Measurements from ENCODE around the gene ACTRT2.

Gene ACTRT2

DNA sequence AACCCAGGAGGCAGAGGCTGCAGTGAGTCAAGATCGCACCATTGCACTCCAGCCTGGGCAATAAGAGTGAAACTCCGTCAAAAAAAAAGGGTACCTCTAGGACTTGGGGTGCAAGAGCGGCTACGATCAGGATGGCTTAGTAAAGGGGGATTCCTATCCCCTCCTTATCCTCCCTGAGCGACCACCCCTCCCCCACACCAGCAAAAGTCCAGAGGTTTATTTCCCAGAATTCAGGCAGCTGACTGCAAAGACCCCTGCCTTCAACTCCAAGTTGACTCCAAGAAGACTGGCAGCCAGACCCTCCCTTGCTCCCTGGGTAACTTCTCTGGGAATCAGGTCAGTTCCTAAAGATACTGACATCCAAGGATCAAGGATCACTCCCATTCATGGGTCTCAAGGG lies 35.4 kb downstream of the ACTRT2 start:
- no peak for DNase-seq

DNA sequence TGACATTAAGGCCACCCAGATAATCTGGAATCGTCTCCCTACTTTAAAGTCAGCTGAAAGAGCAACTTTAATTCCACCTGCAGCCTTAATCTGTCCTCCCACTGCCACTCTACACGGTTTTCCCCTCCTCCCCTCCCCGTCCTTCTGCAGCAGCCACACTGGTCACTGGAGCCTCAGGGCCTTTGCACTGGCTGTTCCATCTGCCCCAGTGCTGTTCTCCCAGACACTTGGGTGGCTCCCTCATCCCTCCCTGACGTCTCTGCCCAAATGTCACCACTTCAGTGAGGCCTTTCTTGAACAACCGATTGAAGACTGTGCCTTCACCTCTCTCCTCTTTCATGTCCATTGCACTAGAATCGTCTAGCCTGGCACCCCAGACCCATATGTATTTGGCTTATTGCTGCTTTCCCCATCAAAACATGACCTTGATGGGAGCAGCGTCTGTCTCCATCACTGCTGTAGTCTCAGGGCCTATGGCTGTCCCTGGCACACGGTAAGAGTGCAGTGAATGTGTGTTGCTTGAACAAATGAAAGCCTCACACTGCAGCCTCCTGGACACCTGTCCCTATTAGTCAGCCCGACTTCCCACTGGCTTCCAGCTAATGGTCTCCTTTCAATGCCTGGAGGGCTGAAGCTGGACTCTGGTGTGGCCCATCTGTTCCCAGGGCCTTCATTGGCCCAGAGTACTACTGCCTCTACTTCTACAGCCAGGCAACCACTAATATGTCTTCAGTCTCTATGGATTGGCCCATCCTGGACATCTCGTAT lies 37.2 kb downstream of the ACTRT2 start:
- DNase-seq: no peak

DNA sequence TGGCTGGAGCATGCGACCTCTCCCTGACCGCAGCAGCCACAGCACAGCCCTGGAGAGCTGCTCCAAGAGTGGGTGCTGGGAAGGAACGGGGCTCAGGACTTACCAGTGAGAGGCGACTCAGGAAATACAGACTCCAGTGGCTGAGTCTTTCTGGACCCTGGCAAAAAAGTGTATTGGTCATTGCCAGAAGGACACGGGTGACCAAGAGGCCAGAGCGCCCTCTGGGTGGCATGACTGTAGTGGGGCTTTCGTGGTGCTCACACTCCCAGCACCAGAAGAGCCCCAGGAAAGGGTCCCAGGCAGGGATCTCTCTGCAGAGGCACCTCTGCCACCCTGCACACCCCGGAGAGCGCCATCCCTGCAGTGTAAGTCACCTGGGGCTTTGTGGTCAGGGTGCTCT lies 38.9 kb downstream of the ACTRT2 start:
- DNase-seq: no peak

DNA sequence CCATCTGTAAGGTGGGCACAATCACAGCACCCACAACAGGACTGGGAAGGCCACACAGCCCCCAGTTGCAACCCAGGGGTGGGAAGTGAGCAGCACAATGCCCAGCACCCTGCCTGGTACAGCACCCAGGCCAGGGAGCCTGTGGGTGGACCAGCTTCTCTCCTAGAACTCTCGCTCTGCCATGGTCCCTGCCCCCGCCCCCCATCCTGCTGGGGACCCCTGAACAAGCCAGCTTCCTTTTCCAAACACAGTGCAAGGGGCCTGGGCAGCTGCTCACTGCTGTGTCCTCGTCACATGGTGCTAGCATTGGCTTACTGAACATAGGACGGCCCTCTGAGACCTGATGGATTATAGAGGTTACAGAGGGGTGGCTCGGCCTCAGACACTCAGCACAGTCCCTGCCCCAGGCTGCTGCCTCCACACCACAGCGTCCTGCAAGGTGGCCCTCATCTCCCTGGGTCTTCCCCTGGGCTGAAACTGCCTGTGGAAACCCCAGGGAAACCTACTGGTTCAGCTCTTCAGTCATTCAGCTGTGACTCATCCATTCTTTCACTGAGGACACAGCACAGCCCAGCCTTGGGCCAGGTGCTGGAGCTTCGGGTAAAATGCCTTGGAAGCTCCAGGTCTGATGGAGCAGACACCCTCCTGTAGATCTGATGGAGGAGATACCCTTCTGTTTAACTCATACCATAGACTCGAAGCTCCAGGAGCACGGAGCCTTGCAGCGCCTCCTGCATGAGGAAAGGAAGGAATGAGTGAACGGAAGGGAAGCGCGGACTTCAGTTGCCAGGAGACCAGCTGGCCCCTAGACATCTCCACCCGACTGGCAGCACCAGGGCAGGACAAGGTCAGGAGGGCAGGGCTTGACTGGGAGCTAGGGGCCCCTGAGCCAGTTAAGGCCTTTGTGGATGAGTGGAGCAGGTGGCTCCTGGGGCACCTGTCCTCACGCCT lies 39.6 kb downstream of the ACTRT2 start:
- no peak for DNase-seq

DNA sequence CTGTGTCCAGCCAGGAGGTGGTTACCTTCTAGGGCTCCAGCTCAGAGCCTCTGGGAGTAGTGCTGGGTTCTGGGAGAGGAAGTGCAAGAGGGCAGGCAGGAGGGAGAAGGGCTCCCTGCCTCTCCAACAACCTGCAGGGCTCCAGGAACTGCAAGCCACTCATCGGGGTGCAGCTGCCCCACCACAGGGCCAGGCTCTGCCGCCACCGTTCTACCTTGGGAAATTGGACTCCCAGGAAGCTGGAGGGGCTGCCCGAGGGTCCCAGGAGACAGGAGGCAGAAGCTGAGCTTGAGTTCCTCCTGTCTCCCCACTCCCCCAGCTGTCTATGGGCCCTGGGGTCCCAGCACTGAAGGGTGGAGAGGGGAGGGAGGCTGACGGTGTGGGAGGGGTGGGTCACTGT lies 40.3 kb downstream of the ACTRT2 start:
- DNase-seq: no peak

DNA sequence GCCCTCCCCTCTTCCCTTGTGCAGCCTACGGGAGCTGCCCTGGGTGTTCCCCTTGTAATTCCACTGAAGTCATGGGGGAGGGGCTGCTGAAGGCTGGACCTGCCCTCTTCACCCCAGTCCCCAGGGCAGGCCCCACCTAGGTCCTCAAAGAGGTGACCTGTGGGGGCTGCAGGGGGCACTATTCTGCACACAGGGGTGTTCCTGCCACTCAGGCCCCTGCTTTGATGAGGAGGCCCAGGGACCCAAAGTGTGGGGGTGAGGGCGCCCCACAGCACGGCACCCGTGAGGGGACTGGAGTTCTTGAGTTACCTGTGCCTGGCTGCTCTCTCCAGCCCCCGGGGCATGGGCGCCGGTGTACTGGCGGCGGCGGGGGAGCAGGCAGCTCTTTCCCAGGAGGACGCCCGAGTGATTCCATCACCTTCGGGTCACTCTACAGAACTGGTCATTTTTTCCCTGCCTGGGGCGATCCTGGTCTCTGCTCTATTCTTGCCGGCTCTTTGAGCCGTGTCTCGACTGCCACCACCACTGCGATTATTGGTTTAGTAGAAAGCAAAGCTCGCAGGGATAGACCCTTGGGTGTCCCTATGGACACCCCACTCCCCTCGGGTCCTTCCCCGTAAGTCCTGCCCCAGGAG lies 40.8 kb downstream of the ACTRT2 start:
- no peak for DNase-seq

DNA sequence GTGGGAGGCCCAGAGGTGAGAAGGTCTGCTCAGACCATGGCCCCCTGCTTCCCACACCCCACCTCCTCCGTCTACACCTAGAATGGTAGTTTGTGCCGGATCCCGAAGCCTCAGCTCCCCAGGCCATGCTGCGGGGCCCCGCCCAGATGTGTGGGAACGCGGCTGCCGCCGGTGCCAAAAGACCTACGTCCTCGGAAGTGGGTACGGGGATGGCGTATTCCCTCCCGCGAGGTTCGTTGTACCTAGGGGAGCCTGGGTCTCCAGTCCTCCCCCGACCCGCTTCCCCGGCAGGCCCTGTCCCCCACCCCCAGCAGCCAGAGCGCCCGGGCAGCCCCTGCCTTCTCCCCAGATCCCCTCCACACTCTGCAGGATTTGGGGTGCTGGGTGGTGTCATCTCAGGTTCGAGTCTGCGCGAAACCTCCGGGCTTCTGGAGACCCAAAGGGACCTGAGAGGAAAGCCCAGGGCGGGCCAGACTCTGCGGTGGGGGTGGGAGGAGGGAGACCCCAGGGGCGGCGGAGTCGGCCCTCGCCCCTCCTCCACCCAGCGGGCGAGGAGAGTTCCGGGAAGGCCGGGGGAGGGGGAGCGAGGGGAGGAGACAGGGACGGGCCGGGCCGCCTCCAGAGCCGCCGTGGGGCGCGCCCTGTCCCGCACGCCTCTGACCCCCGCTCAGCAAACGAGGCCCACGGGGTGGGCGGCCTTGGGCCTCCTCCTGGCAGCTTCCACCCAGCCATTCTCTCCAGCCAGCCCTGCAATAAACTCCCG lies 41.5 kb downstream of the ACTRT2 start:
- DNase-seq: no peak

DNA sequence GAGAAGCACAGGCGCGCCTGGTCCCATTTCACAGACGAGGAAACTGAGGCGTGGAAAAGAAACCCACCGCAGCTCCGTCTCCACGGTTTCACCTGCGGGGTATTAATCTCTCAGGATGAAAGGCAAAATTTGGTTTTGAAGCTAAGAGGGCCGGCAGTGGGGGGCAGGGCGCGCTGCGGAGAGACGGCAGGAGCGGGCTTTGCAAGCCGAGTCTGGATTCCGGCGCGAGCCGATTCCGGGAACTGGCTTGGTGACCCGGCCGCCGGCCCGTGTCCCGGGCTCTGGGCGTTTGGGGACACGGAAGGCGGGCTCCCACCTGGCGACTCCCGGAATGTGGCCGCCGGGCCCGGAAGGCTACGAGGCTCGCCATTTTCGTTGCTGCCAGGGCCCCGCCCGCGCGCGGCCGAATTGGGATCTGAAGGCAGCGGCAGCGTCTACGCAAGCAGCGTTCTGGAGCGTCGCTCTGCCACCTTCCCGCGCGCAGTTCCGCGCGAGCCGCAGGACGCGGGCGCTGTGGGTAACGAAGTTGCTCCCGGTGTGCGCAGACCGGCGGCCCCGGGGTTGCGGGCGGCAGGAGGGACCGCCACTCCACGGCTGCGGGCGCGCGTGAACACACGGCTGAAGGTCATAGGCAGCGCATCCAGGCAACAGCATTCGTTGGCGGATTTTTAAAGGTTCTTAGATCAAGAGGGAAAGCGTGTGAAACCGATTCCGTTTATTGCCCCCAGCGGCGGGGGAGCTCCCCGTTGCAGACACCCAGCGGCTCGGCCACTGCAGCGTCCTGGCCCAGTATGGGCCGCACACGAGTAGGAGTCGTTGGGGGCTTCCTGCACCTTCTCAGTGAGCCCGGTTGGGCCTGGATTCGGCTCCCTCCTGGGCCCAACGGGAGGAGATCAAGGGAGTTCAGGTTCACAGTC lies 42.4 kb downstream of the ACTRT2 start:
- DNase-seq: no peak

DNA sequence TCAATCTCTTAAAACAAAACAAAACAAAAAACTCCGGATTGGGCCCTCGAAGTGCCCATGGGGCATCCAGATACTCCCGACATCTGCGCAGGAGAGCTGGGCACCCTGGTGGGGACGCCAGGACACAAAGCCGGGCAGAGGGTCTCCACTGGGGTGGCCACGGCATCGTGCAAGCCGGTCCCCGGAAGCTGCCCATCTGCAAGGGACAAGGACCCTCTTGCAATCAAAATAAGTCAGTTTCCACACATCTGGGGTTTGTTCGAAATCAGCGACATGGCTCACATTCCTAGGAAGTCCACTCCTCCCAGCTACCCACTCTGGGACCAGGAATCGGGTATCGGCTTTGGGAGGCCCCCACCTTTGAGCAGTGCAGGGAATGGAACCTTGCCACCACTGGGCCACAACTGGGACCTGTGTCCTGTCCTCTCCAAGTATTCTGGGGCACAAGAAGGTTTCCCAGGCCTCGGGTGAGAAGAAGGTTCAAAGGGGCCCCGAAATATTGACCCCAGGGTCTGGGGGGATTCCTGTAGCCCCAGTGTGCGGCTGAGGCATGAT lies 43.1 kb downstream of the ACTRT2 start:
- no peak for DNase-seq

DNA sequence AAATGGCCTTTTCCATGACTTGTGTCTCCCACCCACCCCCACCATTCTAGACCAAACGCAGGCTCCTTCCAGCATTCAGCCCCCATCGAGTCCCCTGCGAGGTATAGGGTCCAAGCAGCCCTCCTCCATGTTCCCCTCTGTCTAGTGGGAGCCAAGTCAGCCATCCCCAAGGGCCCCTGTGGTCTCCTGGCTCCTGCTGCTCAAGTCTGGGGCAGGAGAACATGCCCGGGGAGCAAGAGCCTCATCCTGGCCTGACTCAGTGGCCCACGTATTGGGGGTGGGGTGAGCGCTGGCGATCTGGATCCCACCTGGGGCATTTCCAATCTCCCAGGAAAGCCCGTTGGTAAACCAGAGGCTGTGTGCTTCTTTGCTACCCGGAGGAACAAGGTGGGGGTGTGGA lies 43.6 kb downstream of the ACTRT2 start:
- DNase-seq: no peak

DNA sequence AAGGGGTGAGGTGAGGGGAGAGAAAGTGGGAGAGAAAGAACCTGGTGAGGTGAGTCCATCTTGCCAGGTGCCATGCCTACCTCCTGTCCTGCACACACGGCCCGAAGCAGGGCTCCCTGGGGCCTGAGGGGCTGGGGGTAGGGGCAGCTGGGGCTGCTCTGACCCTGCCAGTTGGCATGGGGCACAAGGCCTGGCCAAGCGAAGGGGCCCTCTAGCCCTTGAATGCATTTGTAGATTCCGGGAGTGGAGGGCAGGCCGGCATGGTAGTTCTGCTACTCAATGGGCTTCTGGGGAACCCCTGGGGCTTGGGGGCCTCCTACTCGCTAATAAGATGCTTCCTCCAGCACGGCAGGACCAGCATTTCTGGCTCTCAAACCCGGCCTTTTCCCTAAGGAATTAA lies 44.1 kb downstream of the ACTRT2 start:
- DNase-seq: no peak

DNA sequence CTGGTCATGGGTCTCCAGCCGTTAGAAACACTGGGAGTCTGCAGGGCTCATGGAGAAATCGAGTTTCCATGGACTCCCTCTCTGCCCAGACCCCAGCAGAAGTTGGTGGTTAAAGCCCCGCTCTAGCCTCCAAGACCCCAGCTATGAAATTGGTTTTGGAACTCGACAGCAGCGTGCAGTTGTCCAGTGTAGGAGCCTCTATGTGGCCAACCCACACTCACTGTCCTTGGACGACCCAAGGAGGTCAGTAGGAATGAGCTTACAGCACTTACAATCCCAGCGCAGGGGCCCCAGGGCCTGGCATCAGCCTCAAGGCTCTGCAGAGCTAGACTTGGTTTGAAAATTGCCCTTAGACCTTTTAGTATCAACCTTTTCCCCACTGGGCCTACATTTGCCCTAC lies 44.5 kb downstream of the ACTRT2 start:
- DNase-seq: no peak

DNA sequence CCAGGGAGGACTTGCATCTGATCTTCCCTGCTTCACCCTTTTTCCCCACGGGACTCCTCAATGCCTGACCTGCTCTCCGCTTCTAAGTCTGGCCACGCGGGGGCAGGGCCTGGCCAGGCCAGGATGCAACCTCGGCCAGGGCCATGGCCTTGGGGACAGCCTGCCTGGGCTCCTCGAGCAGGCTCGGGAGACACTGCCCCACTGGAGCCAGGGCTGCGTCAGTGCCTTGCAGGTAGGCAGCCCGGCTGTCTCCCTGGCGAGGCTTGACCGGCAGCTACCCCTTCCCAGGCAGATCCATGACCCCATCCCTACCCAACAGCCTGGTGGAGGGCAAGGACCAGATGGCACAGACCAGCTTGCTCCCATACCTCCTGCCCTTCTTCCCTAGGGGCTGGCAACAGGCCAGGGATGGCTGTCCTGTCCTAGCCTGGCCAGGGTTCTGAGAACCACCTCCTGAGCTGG lies 45.0 kb downstream of the ACTRT2 start:
- DNase-seq: no peak

DNA sequence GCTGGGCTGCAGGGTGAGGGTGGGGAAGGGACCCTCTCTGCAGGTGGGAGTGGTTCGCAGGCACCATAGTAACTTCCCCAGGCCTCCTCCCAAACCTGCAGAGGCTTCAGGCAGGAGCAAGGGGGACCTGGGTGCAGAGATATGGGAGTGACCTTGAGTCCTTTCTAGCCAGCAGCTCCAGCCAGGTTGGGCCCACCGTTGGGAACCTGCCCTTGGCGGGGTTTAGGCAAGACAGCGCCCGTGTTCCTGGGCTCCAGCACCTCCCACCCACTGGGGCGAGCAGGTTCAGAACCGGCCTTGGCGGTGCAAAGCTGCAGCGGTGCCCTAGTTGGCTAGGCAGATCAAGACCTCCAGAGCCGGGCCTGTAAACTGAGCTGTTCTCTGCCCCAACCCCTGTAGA lies 45.6 kb downstream of the ACTRT2 start:
- no peak for DNase-seq

DNA sequence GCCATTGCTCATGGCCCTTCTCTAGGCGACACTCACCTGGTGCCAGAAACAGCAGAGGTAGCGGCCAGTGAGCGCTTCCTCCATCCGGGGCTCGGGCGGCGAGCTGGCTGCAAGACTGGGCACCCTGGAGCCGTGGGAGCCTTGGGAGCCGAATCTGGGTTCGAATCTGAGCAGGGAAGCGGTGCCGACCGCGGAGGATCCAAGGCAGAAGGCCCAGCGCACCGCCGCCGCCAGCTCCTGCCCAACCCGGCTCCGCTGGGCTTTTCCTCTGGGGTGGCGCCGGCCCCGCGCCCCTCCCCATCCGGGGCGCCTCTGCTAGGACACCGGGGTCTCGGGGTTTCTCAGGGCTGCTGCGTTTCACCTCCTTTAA lies 46.0 kb downstream of the ACTRT2 start:
- DNase-seq: no peak

DNA sequence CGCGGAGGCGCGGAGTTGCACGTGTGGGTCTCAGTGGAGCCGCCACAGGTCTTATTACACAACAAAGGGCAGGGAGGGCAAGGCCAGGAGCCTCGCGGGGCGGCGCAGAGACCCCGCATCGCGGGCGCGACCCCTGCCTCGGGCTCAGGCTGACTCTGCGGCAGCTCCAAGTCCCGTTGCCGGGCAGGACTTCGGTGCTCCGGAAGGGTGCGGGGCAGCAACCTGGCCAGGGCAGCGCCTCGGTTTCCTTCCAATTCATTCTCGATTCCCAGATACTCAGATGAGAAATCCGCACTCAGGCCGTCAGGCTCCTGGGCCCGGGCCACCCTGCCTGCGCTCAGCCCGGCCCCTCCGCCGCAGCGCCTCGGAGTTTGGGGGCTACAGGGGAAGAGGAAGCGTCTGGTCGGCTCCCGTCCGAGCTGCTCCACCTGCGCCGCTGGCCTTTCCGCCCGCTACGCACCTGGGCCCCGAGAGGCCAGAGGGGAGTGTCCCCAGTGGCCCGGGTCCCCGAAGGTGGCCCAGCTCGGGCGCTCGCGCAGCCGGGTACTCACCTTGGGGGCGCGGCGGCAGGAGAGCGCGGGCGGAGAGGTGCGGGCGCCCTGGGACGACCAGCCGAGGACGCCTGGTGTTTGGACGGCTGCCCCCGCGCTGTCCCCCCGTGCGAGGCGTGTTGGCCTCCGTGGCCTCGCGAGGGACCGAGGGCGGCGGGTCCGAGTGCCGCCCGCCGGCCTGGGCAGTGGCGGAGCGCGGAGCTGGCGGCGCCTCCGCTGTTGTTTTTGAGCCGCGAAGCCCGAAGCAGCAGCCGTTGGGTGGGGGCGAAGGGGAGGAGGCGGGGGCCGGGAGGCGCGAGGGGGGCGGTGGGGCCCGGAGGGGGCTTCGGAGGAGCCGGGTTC lies 46.6 kb downstream of the ACTRT2 start:
- no peak for DNase-seq

DNA sequence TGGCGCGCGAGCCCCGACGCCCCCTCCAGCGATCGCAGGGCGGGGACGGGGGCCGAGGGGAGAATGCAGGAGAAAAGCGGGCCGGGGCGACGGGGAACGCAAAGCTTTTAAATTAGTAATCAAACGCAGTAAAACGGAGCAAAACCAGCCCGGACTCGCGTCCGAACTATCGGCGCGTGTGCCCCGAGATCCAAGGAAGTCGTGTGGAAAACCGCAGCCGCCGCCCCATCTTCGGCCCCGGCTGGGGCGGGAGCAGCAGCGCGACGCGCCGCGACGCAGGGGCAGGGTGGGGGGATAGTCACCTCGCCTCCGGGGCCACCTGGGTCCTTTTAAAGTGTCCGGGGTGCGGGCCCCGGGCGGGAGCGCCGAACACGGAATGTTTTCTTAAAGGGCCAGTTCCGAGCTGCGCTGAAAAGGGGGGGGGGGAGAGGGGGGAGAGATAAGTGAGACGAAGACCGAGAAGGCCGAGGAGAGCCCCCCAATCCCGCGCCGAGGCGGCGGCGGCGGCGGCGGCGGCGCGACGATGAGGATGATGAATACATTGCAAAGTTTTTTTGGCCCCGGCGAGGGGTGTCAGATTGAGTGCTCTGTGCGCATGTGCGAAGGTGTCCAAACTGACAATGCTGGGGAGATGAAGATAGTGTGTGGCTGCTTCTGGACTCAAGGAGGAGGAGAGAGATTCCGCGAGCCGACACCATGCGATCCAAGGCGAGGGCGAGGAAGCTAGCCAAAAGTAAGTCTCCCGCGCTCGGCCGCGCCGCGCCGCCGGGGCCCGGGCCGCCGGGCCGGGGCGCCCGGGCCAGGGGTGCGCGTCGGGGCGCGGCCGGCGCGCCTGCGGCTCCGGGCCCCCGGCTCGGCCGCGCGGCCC lies 47.5 kb downstream of the ACTRT2 start, which contains the start of gene PRDM16:
Gene PRDM16, plus strand, starts transcription at position 640 of the 868 bp plus-strand sequence. Its CDS starts 57 bp downstream, at position 697.
- no peak for DNase-seq

DNA sequence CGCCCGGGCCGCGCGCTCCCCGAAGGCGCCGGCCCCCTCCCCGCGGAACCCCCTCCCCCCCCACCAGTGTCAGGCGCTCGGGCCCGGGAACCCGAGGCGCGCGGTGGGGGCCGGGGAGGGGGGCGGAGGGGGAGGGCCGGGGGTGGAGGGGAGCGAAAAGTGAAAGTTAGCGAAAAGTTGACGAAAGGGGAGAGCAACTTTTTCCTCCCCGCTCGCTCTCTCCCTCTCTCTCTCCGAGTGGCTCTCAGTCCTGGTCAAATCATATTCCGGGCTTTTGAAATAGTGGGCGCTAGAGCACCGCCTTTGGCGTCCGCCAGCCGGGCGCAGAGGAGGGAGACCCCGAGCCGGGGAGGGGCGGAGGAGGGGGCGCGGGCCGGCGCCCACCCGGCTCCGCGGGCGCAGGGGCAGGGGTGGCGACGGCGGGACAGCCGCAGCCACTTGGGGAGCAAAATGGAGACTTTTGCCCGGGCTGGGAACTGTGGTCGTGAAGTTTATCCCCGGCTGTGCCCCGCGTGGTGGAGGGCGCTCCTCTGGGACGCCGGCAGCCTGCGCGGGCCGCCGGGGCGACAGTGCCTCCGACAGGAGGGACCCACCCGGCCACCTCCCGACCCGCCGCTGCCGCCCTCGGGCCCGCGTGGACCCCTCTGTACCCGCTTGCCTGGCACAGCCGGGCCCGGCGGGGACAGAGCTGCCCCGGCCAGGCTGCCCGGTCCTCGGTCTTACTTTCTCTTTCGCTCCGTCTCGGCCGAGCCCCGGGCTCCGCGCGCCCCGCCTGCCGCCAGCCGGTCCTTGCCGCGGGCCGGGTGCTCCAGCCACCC lies 48.4 kb downstream of the ACTRT2 start:
- peak; percentile 11 for DNase-seq

Measured in KG1 (cell line).